Measurements from ENCODE around the gene BRD3. TPM values are rescaled to one million over a fixed set of nuclear protein-coding genes. Genes with fewer than 3 reads are reported as not detected.

Gene BRD3
- 61.6 and 72.7 TPM in 2 replicates for total RNA-seq (2021)
- Bru-seq, nascent RNA = percentile 72 among the genes with signal in this experiment
- percentile 83 among the genes with signal in this experiment for BruChase-seq, experiment 1, labeled RNA remaining after a 2-hour chase
- BruChase-seq, experiment 2, labeled RNA remaining after a 6-hour chase = percentile 92 among the genes with signal in this experiment
- long read RNA-seq, full-length matches to known transcripts = 8 of 64 reads
- long read RNA-seq, partial matches to known transcripts = 34 of 64 reads
- long read RNA-seq, other reads (novel, unspliced or antisense) = 22 of 64 reads

DNA sequence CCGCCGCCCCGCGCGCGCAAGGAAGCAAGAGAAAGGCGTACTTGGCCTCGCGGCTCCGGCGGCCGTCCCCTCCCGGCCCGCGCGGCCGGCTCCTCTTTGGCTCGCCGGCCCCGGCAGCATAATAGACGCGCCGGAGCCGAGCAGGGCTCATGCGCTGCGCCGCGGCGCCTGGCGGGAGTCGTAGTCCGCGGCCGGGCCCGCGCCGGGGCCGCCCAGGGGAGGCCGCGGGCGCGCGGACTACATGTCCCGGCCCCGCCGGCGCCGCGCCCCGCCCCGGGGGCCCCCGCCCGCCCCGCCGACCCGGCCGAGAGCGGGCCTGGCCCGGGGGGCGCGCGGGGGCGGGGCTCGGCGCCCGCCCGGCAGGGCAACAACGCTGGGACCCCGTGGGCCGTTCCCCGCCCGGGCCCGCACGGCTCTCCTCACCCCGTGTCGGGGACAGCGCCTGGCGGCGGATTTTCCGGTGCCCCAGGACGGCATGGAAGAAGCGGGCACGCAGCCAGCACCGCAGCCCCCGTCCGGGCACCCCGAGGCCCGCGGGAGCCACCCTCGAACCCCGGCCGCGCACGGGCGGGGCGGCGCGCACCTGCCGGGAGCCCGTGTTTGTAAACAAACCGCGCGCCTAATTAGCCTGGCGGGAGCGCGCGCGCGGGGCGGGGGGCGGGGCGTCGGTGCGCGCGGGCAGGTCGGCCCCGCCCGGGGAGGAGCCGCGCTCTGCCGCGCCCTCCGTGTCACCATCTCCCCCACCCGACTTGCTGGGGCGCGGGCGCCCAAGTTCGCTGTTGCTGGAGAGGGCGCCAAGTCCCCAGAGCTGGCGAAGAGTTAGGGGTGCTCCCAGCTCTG, at the start of gene BRD3:
TSS of gene BRD3 (minus strand) at position 123 of the 840 bp plus-strand sequence. CDS start 14,549 bp downstream, outside the sequence.
- TF ChIP-seq EZH2 (IDR thresholded peaks at IDR 0.05; ENCODE audit: borderline replicate concordance, low read depth, low read length, poor library complexity, severe bottlenecking) = no peak
- TF ChIP-seq, protein P1, sequence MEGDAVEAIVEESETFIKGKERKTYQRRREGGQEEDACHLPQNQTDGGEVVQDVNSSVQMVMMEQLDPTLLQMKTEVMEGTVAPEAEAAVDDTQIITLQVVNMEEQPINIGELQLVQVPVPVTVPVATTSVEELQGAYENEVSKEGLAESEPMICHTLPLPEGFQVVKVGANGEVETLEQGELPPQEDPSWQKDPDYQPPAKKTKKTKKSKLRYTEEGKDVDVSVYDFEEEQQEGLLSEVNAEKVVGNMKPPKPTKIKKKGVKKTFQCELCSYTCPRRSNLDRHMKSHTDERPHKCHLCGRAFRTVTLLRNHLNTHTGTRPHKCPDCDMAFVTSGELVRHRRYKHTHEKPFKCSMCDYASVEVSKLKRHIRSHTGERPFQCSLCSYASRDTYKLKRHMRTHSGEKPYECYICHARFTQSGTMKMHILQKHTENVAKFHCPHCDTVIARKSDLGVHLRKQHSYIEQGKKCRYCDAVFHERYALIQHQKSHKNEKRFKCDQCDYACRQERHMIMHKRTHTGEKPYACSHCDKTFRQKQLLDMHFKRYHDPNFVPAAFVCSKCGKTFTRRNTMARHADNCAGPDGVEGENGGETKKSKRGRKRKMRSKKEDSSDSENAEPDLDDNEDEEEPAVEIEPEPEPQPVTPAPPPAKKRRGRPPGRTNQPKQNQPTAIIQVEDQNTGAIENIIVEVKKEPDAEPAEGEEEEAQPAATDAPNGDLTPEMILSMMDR (conservative IDR thresholded peaks at IDR 0.05; ENCODE audit: low read depth, low read length) = no peak
- DNase-seq (ENCODE audit: low spot score) = peak; percentile 97
- Histone ChIP-seq H3K4me3 (ENCODE audit: low read depth, low read length, poor library complexity, severe bottlenecking) (peak within 1 kb of the TSS; percentile 99), H3K27me3 (replicated peaks; ENCODE audit: insufficient read depth, low read depth, low read length, poor library complexity) (peaks cover 15% of the 10 kb centered on the region), H3K36me3 (ENCODE audit: insufficient read depth, low read length, poor library complexity, severe bottlenecking) (no peaks in the 10 kb centered on the region), H3K4me1 (ENCODE audit: insufficient read depth, low read length, poor library complexity, severe bottlenecking) (no peaks in the 10 kb centered on the region), H3K27ac (ENCODE audit: low read depth, low read length, poor library complexity, severe bottlenecking) (peak within 1 kb of the TSS; percentile 94), H3K9me3 (ENCODE audit: low read depth, low read length, poor library complexity, severe bottlenecking) (no peaks in the 10 kb centered on the region)
- POLR2A ChIA-PET (ENCODE audit: low non-redundant PET) = no interaction called here
- CTCF ChIA-PET = no interaction called here
- intact Hi-C loops (cut with micrococcal nuclease; ENCODE audit: unreplicated experiment) = loop anchor here (2.0 to 10.0 kb wide), 2 partner anchors 39 to 943 kb away; partner anchors contain the start of gene RALGDS
- no TSS peak for BruUV-seq (replicated peaks)

- no peak for DNase-seq (ENCODE audit: low spot score)
- Histone ChIP-seq H3K36me3 (ENCODE audit: insufficient read depth, low read length, poor library complexity, severe bottlenecking) (no peaks in the 10 kb centered on the region), H3K4me1 (ENCODE audit: insufficient read depth, low read length, poor library complexity, severe bottlenecking) (no peaks in the 10 kb centered on the region), H3K27me3 (replicated peaks; ENCODE audit: insufficient read depth, low read depth, low read length, poor library complexity) (no peaks in the 10 kb centered on the region), H3K4me3 (ENCODE audit: low read depth, low read length, poor library complexity, severe bottlenecking) (no peak overlapping the region), H3K9me3 (ENCODE audit: low read depth, low read length, poor library complexity, severe bottlenecking) (no peaks in the 10 kb centered on the region), H3K27ac (ENCODE audit: low read depth, low read length, poor library complexity, severe bottlenecking) (no peak overlapping the region)
- POLR2A ChIA-PET (ENCODE audit: low non-redundant PET) = no interaction called here
- CTCF ChIA-PET = interaction anchor here (0.6 kb wide), 1 partner anchor 46 kb away, joined by 4 read pairs; no protein-coding TSS in a partner anchor
- TF ChIP-seq EZH2 (IDR thresholded peaks at IDR 0.05; ENCODE audit: borderline replicate concordance, low read depth, low read length, poor library complexity, severe bottlenecking) = no peak
- intact Hi-C loops (cut with micrococcal nuclease; ENCODE audit: unreplicated experiment) = no loop called here
- BruUV-seq (replicated peaks) = no TSS peak
Observed at GRCh38 chr9:134112561-134112960, 44.7 kb upstream of the BRD3 start.

GRCh38 chr9:134111064-134111463, 43.2 kb upstream of the BRD3 start:
- Histone ChIP-seq H3K4me3 (ENCODE audit: low read depth, low read length, poor library complexity, severe bottlenecking) (no peak overlapping the region), H3K36me3 (ENCODE audit: insufficient read depth, low read length, poor library complexity, severe bottlenecking) (no peaks in the 10 kb centered on the region), H3K9me3 (ENCODE audit: low read depth, low read length, poor library complexity, severe bottlenecking) (no peaks in the 10 kb centered on the region), H3K4me1 (ENCODE audit: insufficient read depth, low read length, poor library complexity, severe bottlenecking) (no peaks in the 10 kb centered on the region), H3K27ac (ENCODE audit: low read depth, low read length, poor library complexity, severe bottlenecking) (no peak overlapping the region), H3K27me3 (replicated peaks; ENCODE audit: insufficient read depth, low read depth, low read length, poor library complexity) (no peaks in the 10 kb centered on the region)
- TF ChIP-seq, protein P1 (conservative IDR thresholded peaks at IDR 0.05; ENCODE audit: low read depth, low read length) = no peak
- TF ChIP-seq EZH2 (IDR thresholded peaks at IDR 0.05; ENCODE audit: borderline replicate concordance, low read depth, low read length, poor library complexity, severe bottlenecking) = no peak
- ChIA-PET CTCF (no interaction called here), POLR2A (ENCODE audit: low non-redundant PET) (no interaction called here)
- intact Hi-C loops (cut with micrococcal nuclease; ENCODE audit: unreplicated experiment) = no loop called here
- BruUV-seq (replicated peaks) = no TSS peak
- DNase-seq (ENCODE audit: low spot score) = no peak

All from A673 (cell line).